B cell (primary cell): ENCODE measurements around the gene TAF1B.

Experiments
- EZH2 ChIP-seq: IDR thresholded peaks from 2 replicates; pipeline ENCODE4 v1.6.1; 2012; ENCODE audit warnings: borderline replicate concordance, low read depth, mild to moderate bottlenecking, moderate library complexity, low read length; ENCODE audit not compliant: insufficient read depth, poor library complexity, severe bottlenecking
- TF ChIP-seq, protein P1 (sequence below): fragments of 200-600 bp; IDR thresholded peaks from one replicate; pipeline ENCODE4 v1.8.0; 2022; ENCODE audit warnings: antibody characterized with exemption, mild to moderate bottlenecking

DNA sequence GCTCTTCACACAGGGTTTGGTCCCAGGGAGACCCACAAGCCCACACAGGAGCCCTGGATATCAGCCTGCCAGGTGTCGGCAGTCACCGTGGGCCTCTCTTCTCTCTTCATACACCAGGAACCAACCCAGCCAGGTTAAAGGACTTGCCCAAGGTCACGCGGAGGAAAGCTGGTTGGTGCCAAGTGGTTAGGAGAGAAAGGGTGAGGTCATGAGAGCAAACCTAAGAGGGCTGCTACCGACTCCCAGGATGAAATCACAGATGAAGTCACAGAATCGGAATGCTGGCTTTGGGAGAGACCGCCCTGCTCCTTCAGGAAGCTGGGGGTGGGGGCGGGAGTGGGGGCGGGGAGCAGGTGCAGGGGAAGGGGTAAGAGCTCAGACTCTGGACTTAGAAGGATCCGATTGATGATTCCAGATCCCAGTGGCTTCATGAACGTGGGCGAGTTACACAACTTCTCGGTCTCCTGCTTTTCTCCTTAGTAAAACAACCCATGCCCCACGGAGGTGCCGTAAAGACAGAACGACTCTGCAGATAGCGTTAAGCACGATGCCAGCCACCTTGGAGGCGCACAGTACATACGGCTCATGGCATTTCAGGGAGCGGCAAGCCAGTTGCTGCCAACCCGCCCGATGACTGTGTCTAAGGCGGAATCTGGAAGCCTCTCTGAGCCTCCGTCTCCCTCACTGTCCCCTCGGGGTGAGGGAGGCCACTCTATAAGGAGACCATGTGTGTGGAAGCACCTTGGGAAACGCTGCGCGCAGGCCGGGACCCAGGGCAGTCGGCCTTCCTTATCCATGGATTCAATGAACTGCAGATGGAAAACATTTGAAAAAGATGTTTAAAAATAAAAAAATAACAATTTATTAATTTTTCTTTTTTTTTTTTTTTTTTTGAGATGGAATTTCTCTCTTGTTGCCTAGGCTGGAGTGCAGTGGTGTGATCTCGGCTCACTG, 23.0 kb upstream of the TAF1B start:
- TF ChIP-seq, protein P1, sequence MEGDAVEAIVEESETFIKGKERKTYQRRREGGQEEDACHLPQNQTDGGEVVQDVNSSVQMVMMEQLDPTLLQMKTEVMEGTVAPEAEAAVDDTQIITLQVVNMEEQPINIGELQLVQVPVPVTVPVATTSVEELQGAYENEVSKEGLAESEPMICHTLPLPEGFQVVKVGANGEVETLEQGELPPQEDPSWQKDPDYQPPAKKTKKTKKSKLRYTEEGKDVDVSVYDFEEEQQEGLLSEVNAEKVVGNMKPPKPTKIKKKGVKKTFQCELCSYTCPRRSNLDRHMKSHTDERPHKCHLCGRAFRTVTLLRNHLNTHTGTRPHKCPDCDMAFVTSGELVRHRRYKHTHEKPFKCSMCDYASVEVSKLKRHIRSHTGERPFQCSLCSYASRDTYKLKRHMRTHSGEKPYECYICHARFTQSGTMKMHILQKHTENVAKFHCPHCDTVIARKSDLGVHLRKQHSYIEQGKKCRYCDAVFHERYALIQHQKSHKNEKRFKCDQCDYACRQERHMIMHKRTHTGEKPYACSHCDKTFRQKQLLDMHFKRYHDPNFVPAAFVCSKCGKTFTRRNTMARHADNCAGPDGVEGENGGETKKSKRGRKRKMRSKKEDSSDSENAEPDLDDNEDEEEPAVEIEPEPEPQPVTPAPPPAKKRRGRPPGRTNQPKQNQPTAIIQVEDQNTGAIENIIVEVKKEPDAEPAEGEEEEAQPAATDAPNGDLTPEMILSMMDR: no peak
- TF ChIP-seq EZH2: no peak
